NT2/D1 (cell line): ENCODE results near the gene PAPPA2.
"Not testable (repeated sequence)": the region's sequence is repeated elsewhere in the genome, so short reads cannot be mapped to it uniquely, and the experiment has no call there.

Experiments
- DNase-seq: peaks from one replicate; pipeline ENCODE4 v3.0.0-alpha.2; 2011; ENCODE audit warnings: low read depth, low spot score
- H3K27me3 ChIP-seq: 2 replicates; pipeline ENCODE4 v1.6.0; 2011; ENCODE audit warnings: mild to moderate bottlenecking; ENCODE audit not compliant: insufficient read length, insufficient read depth
- H3K36me3 ChIP-seq: 2 replicates; pipeline ENCODE4 v1.6.1; 2011; ENCODE audit warnings: mild to moderate bottlenecking, low read length, mixed read lengths; ENCODE audit not compliant: insufficient read depth, insufficient read length
- H3K4me1 ChIP-seq: 2 replicates; pipeline ENCODE4 v1.5.1; 2011; ENCODE audit not compliant: insufficient read depth, insufficient read length
- H3K4me3 ChIP-seq: 2 replicates; pipeline ENCODE4 v1.5.1; 2011; ENCODE audit warnings: low read depth; ENCODE audit not compliant: insufficient read length
- H3K9ac ChIP-seq: 2 replicates; pipeline ENCODE4 v1.6.0; 2011; ENCODE audit warnings: low read depth; ENCODE audit not compliant: insufficient read length
- H3K9me3 ChIP-seq: 2 replicates; pipeline ENCODE4 v1.5.1; 2011; ENCODE audit warnings: mild to moderate bottlenecking, low read length; ENCODE audit not compliant: insufficient read depth
- SUZ12 ChIP-seq: IDR thresholded peaks from 2 replicates; pipeline ENCODE4 v1.6.1; 2011; ENCODE audit not compliant: insufficient read length, insufficient read depth; ENCODE audit errors: extremely low read depth
- YY1 ChIP-seq: IDR thresholded peaks from 2 replicates; pipeline ENCODE4 v1.6.1; 2011; ENCODE audit not compliant: insufficient read length, insufficient read depth
- ZNF274 ChIP-seq: IDR thresholded peaks from 2 replicates; pipeline ENCODE4 v1.6.1; 2011; ENCODE audit warnings: mild to moderate bottlenecking, low read depth, low read length

PAPPA2 gene

GRCh38 chr1:176752505-176752904, 289.5 kb downstream of the PAPPA2 start:
- no peaks in the 10 kb centered on the region for H3K27me3 ChIP-seq
- TF ChIP-seq ZNF274: no peak
- no peak for TF ChIP-seq SUZ12
- no peak for TF ChIP-seq YY1
- no peak overlapping the region for H3K9ac ChIP-seq
- no peak overlapping the region for H3K4me3 ChIP-seq
- H3K36me3 ChIP-seq: no peaks in the 10 kb centered on the region
- DNase-seq: no peak
- no peaks in the 10 kb centered on the region for H3K4me1 ChIP-seq
- no peaks in the 10 kb centered on the region for H3K9me3 ChIP-seq

- H3K4me1 ChIP-seq: no peaks in the 10 kb centered on the region
- no peak overlapping the region for H3K4me3 ChIP-seq
- no peaks in the 10 kb centered on the region for H3K27me3 ChIP-seq
- TF ChIP-seq YY1: no peak
- no peak for TF ChIP-seq SUZ12
- no peaks in the 10 kb centered on the region for H3K9me3 ChIP-seq
- no peak overlapping the region for H3K9ac ChIP-seq
- DNase-seq: no peak
- H3K36me3 ChIP-seq: no peaks in the 10 kb centered on the region
Measured at GRCh38 chr1:176754676-176755075, 291.7 kb downstream of the PAPPA2 start.

GRCh38 chr1:176756817-176757216, 293.8 kb downstream of the PAPPA2 start:
- H3K4me3 ChIP-seq, H3K4me1 ChIP-seq, H3K27me3 ChIP-seq, DNase-seq, H3K36me3 ChIP-seq, H3K9me3 ChIP-seq, H3K9ac ChIP-seq: not testable (repeated sequence)

GRCh38 chr1:176765608-176766007, 302.6 kb downstream of the PAPPA2 start:
- H3K9me3 ChIP-seq: no peaks in the 10 kb centered on the region
- H3K4me3 ChIP-seq: no peak overlapping the region
- no peaks in the 10 kb centered on the region for H3K36me3 ChIP-seq

GRCh38 chr1:176766779-176767178, 303.8 kb downstream of the PAPPA2 start:
- DNase-seq: no peak
- TF ChIP-seq SUZ12 (no peak), ZNF274 (no peak), YY1 (no peak)
- Histone ChIP-seq H3K36me3 (no peaks in the 10 kb centered on the region), H3K9ac (no peak overlapping the region), H3K4me1 (no peaks in the 10 kb centered on the region), H3K4me3 (no peak overlapping the region), H3K27me3 (no peaks in the 10 kb centered on the region), H3K9me3 (no peaks in the 10 kb centered on the region)

More at GRCh38 chr1:176765608-176766007, 302.6 kb downstream of the PAPPA2 start:
- no peak overlapping the region for H3K9ac ChIP-seq
- TF ChIP-seq SUZ12 (no peak), ZNF274 (no peak), YY1 (no peak)
- H3K27me3 ChIP-seq: no peaks in the 10 kb centered on the region
- H3K4me1 ChIP-seq: no peaks in the 10 kb centered on the region
- no peak for DNase-seq

- TF ChIP-seq SUZ12: no peak
- no peak for TF ChIP-seq ZNF274
- TF ChIP-seq YY1: no peak
- H3K4me3 ChIP-seq: no peak overlapping the region
- no peaks in the 10 kb centered on the region for H3K9me3 ChIP-seq
Measured at GRCh38 chr1:176767714-176768136, 304.8 kb downstream of the PAPPA2 start.

GRCh38 chr1:176768532-176768931, 305.6 kb downstream of the PAPPA2 start:
- no peak overlapping the region for H3K4me3 ChIP-seq
- TF ChIP-seq YY1 (no peak), ZNF274 (no peak), SUZ12 (no peak)
- no peak overlapping the region for H3K9ac ChIP-seq
- DNase-seq: no peak
- H3K9me3 ChIP-seq: no peaks in the 10 kb centered on the region
- H3K27me3 ChIP-seq: no peaks in the 10 kb centered on the region
- no peaks in the 10 kb centered on the region for H3K36me3 ChIP-seq
- H3K4me1 ChIP-seq: no peaks in the 10 kb centered on the region

More at GRCh38 chr1:176767714-176768136, 304.8 kb downstream of the PAPPA2 start:
- H3K4me1 ChIP-seq: no peaks in the 10 kb centered on the region
- no peak overlapping the region for H3K9ac ChIP-seq
- no peaks in the 10 kb centered on the region for H3K27me3 ChIP-seq
- H3K36me3 ChIP-seq: no peaks in the 10 kb centered on the region
- DNase-seq: no peak

GRCh38 chr1:176770066-176770465, 307.1 kb downstream of the PAPPA2 start:
- no peaks in the 10 kb centered on the region for H3K4me1 ChIP-seq
- no peak overlapping the region for H3K9ac ChIP-seq
- no peak overlapping the region for H3K4me3 ChIP-seq
- no peaks in the 10 kb centered on the region for H3K27me3 ChIP-seq
- TF ChIP-seq YY1: no peak
- DNase-seq: no peak
- no peaks in the 10 kb centered on the region for H3K36me3 ChIP-seq
- no peaks in the 10 kb centered on the region for H3K9me3 ChIP-seq
